Adrenal gland (tissue), 12 donors: ENCODE results near the gene ATP6V1F. TPM values are rescaled to one million over a fixed set of nuclear protein-coding genes. Genes with fewer than 3 reads are reported as not detected.

Source experiments
- DNase-seq, 7 donors: peaks; one replicate each; pipeline ENCODE4 v3.0.0-alpha.2; 2019 to 2020
- H3K27ac ChIP-seq, 5 donors: fragments of 200-600 bp; sonication (generic) in 4 of 5; 1 replicate in 3 of 5; 2 replicates in 2 of 5; pipeline versions ENCODE4 v1.5.1 to v1.8.0; 2016 to 2020; ENCODE audit warnings: mild to moderate bottlenecking in 1 of 5
- H3K27me3 ChIP-seq: fragments of 200-600 bp; 2 replicates; pipeline ENCODE4 v1.8.0; 2021
- H3K36me3 ChIP-seq, 2 donors: fragments of 200-600 bp; replicated peaks in 1 of 2; 1 replicate in 1 of 2; 2 replicates in 1 of 2; pipeline versions ENCODE4 v1.5.1 to v1.8.0; 2018 to 2022
- H3K4me1 ChIP-seq, 2 donors: fragments of 200-600 bp; replicated peaks in 1 of 2; 1 replicate in 1 of 2; 2 replicates in 1 of 2; pipeline versions ENCODE4 v1.5.1 to v1.8.0; 2018 to 2021
- H3K4me3 ChIP-seq, 4 donors: fragments of 200-600 bp; sonication (generic) in 3 of 4; one replicate each; pipeline ENCODE4 v1.5.1; 2016 to 2018
- H3K9me3 ChIP-seq, 3 donors: fragments of 200-600 bp; sonication (generic) in 1 of 3; replicated peaks in 1 of 3; 1 replicate in 2 of 3; 2 replicates in 1 of 3; pipeline versions ENCODE4 v1.5.1 to v1.8.0; 2016 to 2021
- CTCF ChIP-seq, 6 experiments: fragments of 450-650 bp in 4 of 6; fragments of 200-600 bp in 2 of 6; sonication (generic) in 1 of 6; IDR thresholded peaks; 1 replicate in 5 of 6; 2 replicates in 1 of 6; pipeline versions ENCODE4 v1.5.1 to v1.8.0; 2016 to 2021; ENCODE audit warnings: antibody characterized with exemption in 6 of 6, mild to moderate bottlenecking in 2 of 6, moderate library complexity in 1 of 6
- POLR2A ChIP-seq, 2 donors: fragments of 450-650 bp; IDR thresholded peaks; one replicate each; pipeline ENCODE4 v1.6.1; 2017; ENCODE audit warnings: antibody characterized with exemption in 2 of 2, mild to moderate bottlenecking in 2 of 2, moderate library complexity in 1 of 2
- WGBS, 4 donors: extraction: QIAGEN DNeasy Blood & Tissue Kit in 2 of 4; methylation state at CpG; one replicate each; pipeline versions ENCODE4 v1.1.5 to v1.1.7; 2013 to 2017; 5-methylcytosine and 5-hydroxymethylcytosine counted together
- intact Hi-C, 2 donors: fragments of 100-400 bp; cut with DNase I; formaldehyde crosslinking; loops; one replicate each; pipeline versions ENCODE4 v1.14.1 to v1.15.0; 2022 to 2023
- polyA plus RNA-seq, 3 donors: library from polyadenylated mRNA; stranded (reverse); fragments of 200-250 nt in 2 of 3; fragments of 350-450 nt in 1 of 3; fragmentation: Illumina TruSeq in 1 of 3; extraction: RNeasy Lipid Tissue Mini Kit (QIAGEN cat#74804) in 1 of 3; gene quantifications; one replicate each; pipeline ENCODE4 v1.2.3, GENCODE V29; 2013 to 2014
- total RNA-seq, 9 donors: library from RNA; depleted of rRNA in 4 of 9; stranded (reverse); fragments of >200 nt in 4 of 9; fragments of 120-200 nt in 1 of 9; fragmentation: NEBNext Ultra II Directional in 1 of 9; extraction: Animal tissue kit (Norgen Biotek cat#: 25700) in 1 of 9; gene quantifications; one replicate each; pipeline versions ENCODE4 v1.1.0 to v1.2.4, GENCODE V29; 2013 to 2023
- donor health status: healthy with polysubstance abuse.
- donor health status: Bipolar disorder and iron deficiency.
- donor health status: DM: yes; HTN: yes; CAD: no.
- donor health status: DM: no; HTN: no; CAD: no.
- donor health status: DM: no; HTN: no; CAD: no.
- donor health status: DM: yes; HTN: yes; CAD: no.

ATP6V1F gene
- total and polyA plus RNA-seq, 12 donors: 94.6 to 334 (median 183) TPM

GRCh38 chr7:128838981-128839731, 23.5 kb upstream of the ATP6V1F start:
- Histone ChIP-seq H3K27ac (no peak overlapping the region), H3K4me1 (no peaks in the 10 kb centered on the region)
- no peak for DNase-seq

GRCh38 chr7:128839751-128840177, 22.9 kb upstream of the ATP6V1F start:
- intact Hi-C loops: no loop called here
- Histone ChIP-seq H3K9me3 (no peaks in the 10 kb centered on the region), H3K36me3 (no peaks in the 10 kb centered on the region), H3K4me3 (no peak overlapping the region), H3K4me1 (no peaks in the 10 kb centered on the region), H3K27me3 (no peaks in the 10 kb centered on the region), H3K27ac (no peak overlapping the region)
- TF ChIP-seq POLR2A (IDR thresholded peaks at IDR 0.05) (no peak), CTCF (IDR thresholded peaks at IDR 0.05) (no peak)
- no peak for DNase-seq
- WGBS, 4 donors: 81 to 96% (median 88%) methylated on average over 3 to 13 of the region's 13 CpGs

More at GRCh38 chr7:128838981-128839731, 23.5 kb upstream of the ATP6V1F start:
- H3K9me3 ChIP-seq: no peaks in the 10 kb centered on the region
- WGBS, 4 donors: 87 to 98% (median 91%) methylated on average over 7 to 17 of the region's 17 CpGs
- no peaks in the 10 kb centered on the region for H3K36me3 ChIP-seq
- no peak overlapping the region for H3K4me3 ChIP-seq
- TF ChIP-seq POLR2A (IDR thresholded peaks at IDR 0.05) (no peak), CTCF (IDR thresholded peaks at IDR 0.05) (no peak)
- intact Hi-C loops: no loop called here
- H3K27me3 ChIP-seq: no peaks in the 10 kb centered on the region

- H3K4me3 ChIP-seq: no peak overlapping the region
- no peaks in the 10 kb centered on the region for H3K4me1 ChIP-seq
- no peaks in the 10 kb centered on the region for H3K36me3 ChIP-seq
- H3K27ac ChIP-seq: no peak overlapping the region
- no peaks in the 10 kb centered on the region for H3K27me3 ChIP-seq
- no peak for DNase-seq
- H3K9me3 ChIP-seq: no peaks in the 10 kb centered on the region
- WGBS, 4 donors: 84 to 89% (median 86%) methylated on average over 17 to 23 of the region's 23 CpGs
- intact Hi-C loops: no loop called here
- TF ChIP-seq POLR2A (IDR thresholded peaks at IDR 0.05) (no peak), CTCF (IDR thresholded peaks at IDR 0.05) (no peak)
Measured at GRCh38 chr7:128840326-128841170, 22.1 kb upstream of the ATP6V1F start.

- Histone ChIP-seq H3K27ac (no peak overlapping the region), H3K27me3 (no peaks in the 10 kb centered on the region), H3K9me3 (no peaks in the 10 kb centered on the region), H3K36me3 (no peaks in the 10 kb centered on the region), H3K4me1 (no peaks in the 10 kb centered on the region), H3K4me3 (no peak overlapping the region)
- no peak for DNase-seq
- 88 to 96% (median 90%) methylated on average over 16 to 17 of the region's 17 CpGs for WGBS, 4 donors
- intact Hi-C loops: no loop called here
- TF ChIP-seq POLR2A (IDR thresholded peaks at IDR 0.05): no peak
Measured at GRCh38 chr7:128841171-128841690, 21.4 kb upstream of the ATP6V1F start.
